ENCODE measurements around the gene POLE3.

DNA sequence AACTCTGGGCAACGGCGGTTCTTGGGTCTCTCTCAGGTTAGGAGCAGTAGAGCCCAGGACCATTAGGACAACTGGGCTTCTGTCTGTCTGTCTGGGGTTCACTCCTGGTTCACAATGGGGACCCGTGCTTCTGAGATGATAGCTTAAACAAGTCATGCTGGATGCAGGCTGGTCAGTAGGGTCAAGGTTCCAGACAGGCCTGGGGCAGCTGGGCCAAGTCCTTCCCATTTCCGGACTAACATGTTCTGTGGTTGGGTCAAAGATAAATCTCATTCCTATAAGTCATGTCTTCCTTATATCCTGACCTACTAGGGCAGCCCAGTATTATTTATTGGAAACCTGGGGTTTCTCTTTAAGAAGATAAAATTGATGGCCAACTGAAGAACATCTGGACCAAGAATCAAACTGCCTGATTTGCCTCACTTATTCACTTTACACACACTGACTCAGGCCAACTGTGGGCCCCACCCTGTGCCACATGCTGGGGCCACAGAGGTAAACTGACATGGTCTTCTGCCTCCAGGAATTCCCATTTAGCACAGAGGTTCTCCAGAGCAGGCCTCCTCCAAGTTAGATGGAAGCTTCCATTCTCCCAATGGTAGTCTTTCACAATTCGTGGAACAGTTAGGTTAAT, 42.0 kb downstream of the POLE3 start:
- TF ChIP-seq CTCF (IDR thresholded peaks at IDR 0.05) (no peak), POLR2A (IDR thresholded peaks at IDR 0.05) (no peak)
